Mucosa of descending colon (tissue), 3 donors: ENCODE data around the gene CDH1. TPM values are rescaled to one million over a fixed set of nuclear protein-coding genes. Genes with fewer than 3 reads are reported as not detected.
A peak's percentile ranks its signal among the peaks of the same experiment; 100 is the strongest.

Experiments
- ATAC-seq: fragments of 200-7000 bp; cut with Tn5 transposase; one replicate; pipeline ENCODE4 v1.9.1; 2020; ENCODE audit warnings: mild to moderate bottlenecking, moderate library complexity
- DNase-seq, 3 donors: peaks; one replicate each; pipeline ENCODE4 v3.0.0-alpha.2; 2020
- H3K36me3 ChIP-seq: fragments of 200-600 bp; one replicate; pipeline ENCODE4 v1.8.0; 2021; ENCODE audit warnings: low read depth, mild to moderate bottlenecking
- H3K4me1 ChIP-seq: fragments of 200-600 bp; one replicate; pipeline ENCODE4 v1.8.0; 2021; ENCODE audit warnings: low read depth, mild to moderate bottlenecking
- H3K4me3 ChIP-seq: fragments of 200-600 bp; one replicate; pipeline ENCODE4 v1.8.0; 2021; ENCODE audit warnings: mild to moderate bottlenecking
- H3K9me3 ChIP-seq: fragments of 200-600 bp; one replicate; pipeline ENCODE4 v1.8.0; 2021; ENCODE audit warnings: mild to moderate bottlenecking
- intact Hi-C, 2 donors: fragments of 100-400 bp; cut with DNase I in 1 of 2; cut with micrococcal nuclease in 1 of 2; formaldehyde crosslinking; loops; one replicate each; pipeline versions ENCODE4 v1.11.0 to v1.11.1; 2022; cut with DNase I, micrococcal nuclease
- total RNA-seq, 3 donors: library from RNA; stranded (reverse); fragmentation: NEBNext Ultra II Directional in 2 of 3; extraction: Animal tissue kit (Norgen Biotek cat#: 25700) in 2 of 3; gene quantifications; one replicate each; pipeline versions ENCODE4 v1.2.1 to v1.2.4, GENCODE V29; 2021 to 2023
- TF ChIP-seq, protein P1 (sequence below): fragments of 200-600 bp; IDR thresholded peaks from one replicate; pipeline ENCODE4 v1.8.0; 2022; ENCODE audit warnings: antibody characterized with exemption, mild to moderate bottlenecking
- donor health status: DM: no; HTN: no; CAD: no; lungs with moderate emphysema.
- donor health status: DM: no; HTN: no; CAD: no.
- donor health status: DM: no; HTN: yes; CAD: no.

Gene CDH1
- total RNA-seq, 3 donors from 2014 or later = 284 to 777 (median 667) TPM

GRCh38 chr16:68859828-68860227 is 122.7 kb downstream of the CDH1 start:
- intact Hi-C loops = no loop called here
- DNase-seq = no peak
- Histone ChIP-seq H3K36me3 (no peaks in the 10 kb centered on the region), H3K4me1 (no peaks in the 10 kb centered on the region), H3K4me3 (no peak overlapping the region), H3K9me3 (no peaks in the 10 kb centered on the region)
- TF ChIP-seq, protein P1, sequence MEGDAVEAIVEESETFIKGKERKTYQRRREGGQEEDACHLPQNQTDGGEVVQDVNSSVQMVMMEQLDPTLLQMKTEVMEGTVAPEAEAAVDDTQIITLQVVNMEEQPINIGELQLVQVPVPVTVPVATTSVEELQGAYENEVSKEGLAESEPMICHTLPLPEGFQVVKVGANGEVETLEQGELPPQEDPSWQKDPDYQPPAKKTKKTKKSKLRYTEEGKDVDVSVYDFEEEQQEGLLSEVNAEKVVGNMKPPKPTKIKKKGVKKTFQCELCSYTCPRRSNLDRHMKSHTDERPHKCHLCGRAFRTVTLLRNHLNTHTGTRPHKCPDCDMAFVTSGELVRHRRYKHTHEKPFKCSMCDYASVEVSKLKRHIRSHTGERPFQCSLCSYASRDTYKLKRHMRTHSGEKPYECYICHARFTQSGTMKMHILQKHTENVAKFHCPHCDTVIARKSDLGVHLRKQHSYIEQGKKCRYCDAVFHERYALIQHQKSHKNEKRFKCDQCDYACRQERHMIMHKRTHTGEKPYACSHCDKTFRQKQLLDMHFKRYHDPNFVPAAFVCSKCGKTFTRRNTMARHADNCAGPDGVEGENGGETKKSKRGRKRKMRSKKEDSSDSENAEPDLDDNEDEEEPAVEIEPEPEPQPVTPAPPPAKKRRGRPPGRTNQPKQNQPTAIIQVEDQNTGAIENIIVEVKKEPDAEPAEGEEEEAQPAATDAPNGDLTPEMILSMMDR = no peak
- no peak for ATAC-seq

DNA sequence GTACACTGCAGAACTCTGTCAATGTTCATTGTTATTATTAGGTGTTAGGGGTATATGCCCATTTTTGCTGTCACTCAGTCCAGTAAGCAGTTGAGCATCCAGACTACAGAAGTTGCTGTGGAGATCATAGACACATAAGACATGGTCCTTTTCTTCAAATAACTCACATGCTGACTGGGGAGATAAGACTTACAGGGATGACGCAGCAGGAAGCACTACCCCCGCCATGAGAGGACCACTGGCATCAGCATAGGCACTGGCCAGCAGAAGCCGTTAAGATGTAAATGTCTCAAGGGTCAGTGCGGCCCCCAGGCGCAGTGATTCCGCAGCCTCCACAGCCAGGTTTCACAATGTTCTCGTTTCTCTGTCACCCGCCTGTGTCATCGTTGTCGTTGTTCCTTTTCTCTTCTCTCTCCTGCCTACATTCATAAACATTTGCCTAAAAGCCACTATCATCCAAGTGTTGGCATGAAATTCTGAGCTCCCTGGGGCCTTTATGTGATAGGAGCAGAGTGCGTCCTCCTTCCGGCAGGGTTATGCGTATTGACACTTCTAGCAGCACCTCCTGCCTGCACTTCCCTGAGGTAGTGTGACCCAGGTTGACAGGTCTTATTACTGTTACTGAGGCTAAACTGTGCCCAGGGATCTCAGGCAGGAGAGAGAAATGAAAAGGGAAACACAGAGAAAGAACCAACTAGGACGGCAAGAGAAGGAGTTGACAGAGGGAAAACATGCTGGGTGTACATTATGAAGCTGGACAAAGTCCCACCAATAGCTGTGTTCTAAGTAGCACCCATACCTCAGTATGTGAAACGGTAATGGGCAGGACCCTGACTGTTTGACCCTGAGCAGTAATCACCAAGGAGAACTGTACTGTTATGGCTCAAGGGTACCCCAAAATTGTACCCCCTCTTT is 124.1 kb downstream of the CDH1 start:
- no peak for DNase-seq
- intact Hi-C loops = no loop called here
- TF ChIP-seq, protein P1 = no peak
- H3K9me3 ChIP-seq = no peaks in the 10 kb centered on the region
- no peaks in the 10 kb centered on the region for H3K4me1 ChIP-seq
- ATAC-seq = no peak
- H3K4me3 ChIP-seq = no peak overlapping the region
- H3K36me3 ChIP-seq = no peaks in the 10 kb centered on the region

- TF ChIP-seq, protein P1 = no peak
- Histone ChIP-seq H3K4me3 (no peak overlapping the region), H3K9me3 (no peaks in the 10 kb centered on the region), H3K36me3 (no peaks in the 10 kb centered on the region), H3K4me1 (no peaks in the 10 kb centered on the region)
- no peak for DNase-seq
- intact Hi-C loops = no loop called here
- ATAC-seq = no peak
These were observed 129.8 kb downstream of the CDH1 start for GRCh38 chr16:68866933-68867332.

GRCh38 chr16:68869492-68870088 is 132.5 kb downstream of the CDH1 start:
- no peak for DNase-seq
- TF ChIP-seq, protein P1 = no peak
- no peaks in the 10 kb centered on the region for H3K9me3 ChIP-seq
- H3K4me3 ChIP-seq = no peak overlapping the region
- peaks cover 7% of the 10 kb centered on the region for H3K4me1 ChIP-seq
- H3K36me3 ChIP-seq = no peaks in the 10 kb centered on the region
- intact Hi-C loops = no loop called here
- ATAC-seq = no peak

DNA sequence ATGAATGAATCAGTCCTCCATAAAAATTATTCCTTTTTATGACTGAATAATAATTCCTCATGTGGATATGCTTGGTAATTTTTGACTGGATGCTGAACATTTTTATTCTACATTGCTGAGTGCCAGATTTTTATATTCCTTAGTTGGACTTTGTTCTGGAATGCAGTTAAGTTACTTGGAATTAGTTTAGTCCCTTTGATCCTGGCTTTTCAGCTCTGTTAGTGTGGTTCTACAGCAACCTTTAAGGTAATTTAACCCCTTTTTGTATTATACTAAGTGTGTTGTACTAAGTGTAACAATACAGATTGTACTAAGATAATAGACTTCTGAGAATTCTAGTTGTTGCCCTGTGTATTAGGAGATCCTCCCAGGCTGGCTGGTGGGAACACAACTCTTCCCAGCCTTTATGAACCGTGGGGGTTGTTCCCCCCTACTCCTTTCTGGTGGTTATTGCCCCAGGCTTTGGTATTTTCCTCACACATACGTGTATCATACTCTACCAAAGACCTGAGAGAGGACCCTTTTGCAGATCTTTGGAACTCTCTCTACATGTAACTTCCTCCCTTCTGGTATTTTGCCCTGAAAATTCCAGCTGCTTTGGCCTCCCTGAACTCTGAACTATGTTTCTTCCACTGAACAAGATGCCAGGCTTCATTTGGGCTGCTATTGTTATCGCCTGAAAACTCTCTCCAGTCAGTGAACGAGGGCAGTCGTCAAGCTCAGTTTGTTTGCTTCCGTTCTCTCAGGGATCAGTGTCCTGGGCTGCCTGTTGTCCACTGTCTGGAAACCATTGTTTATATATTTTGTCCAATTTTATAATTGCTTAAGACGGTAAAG is 136.8 kb downstream of the CDH1 start:
- intact Hi-C loops = no loop called here
- Histone ChIP-seq H3K4me3 (no peak overlapping the region), H3K9me3 (no peaks in the 10 kb centered on the region), H3K36me3 (no peaks in the 10 kb centered on the region), H3K4me1 (peaks cover 8% of the 10 kb centered on the region)
- DNase-seq = no peak
- TF ChIP-seq, protein P1 = no peak
- peak; percentile 97 for ATAC-seq
